Tibial nerve (tissue), 4 donors: Measurements from ENCODE around the gene IL22RA1. TPM values are rescaled to one million over a fixed set of nuclear protein-coding genes. Genes with fewer than 3 reads are reported as not detected.

Source experiments
- DNase-seq, 2 donors: peaks; one replicate each; pipeline ENCODE4 v3.0.0-alpha.2; 2019; ENCODE audit warnings: low spot score in 2 of 2
- H3K27ac ChIP-seq, 4 donors: fragments of 200-600 bp; sonication (generic) in 3 of 4; one replicate each; pipeline ENCODE4 v1.5.1; 2017 to 2019; ENCODE audit warnings: mild to moderate bottlenecking in 1 of 4
- H3K27me3 ChIP-seq, 2 donors: fragments of 200-600 bp; sonication (generic) in 1 of 2; one replicate each; pipeline versions ENCODE4 v1.5.1 to v1.6.0; 2017 to 2019
- H3K36me3 ChIP-seq, 3 donors: fragments of 200-600 bp; sonication (generic); one replicate each; pipeline ENCODE4 v1.5.1; 2018 to 2019
- H3K4me1 ChIP-seq, 4 donors: fragments of 200-600 bp; sonication (generic) in 3 of 4; one replicate each; pipeline ENCODE4 v1.5.1; 2017 to 2019
- H3K4me3 ChIP-seq, 4 donors: fragments of 200-600 bp; sonication (generic) in 3 of 4; one replicate each; pipeline ENCODE4 v1.5.1; 2017 to 2019; ENCODE audit warnings: mild to moderate bottlenecking in 1 of 4, moderate library complexity in 1 of 4
- H3K9me3 ChIP-seq, 4 donors: fragments of 200-600 bp; sonication (generic) in 3 of 4; one replicate each; pipeline ENCODE4 v1.5.1; 2017 to 2019
- CTCF ChIP-seq, 5 experiments: fragments of 200-600 bp in 3 of 5; fragments of 450-650 bp in 2 of 5; sonication (generic) in 3 of 5; IDR thresholded peaks; one replicate each; pipeline ENCODE4 v1.5.1; 2016 to 2019; ENCODE audit warnings: antibody characterized with exemption in 5 of 5, mild to moderate bottlenecking in 3 of 5, moderate library complexity in 2 of 5
- EP300 ChIP-seq, 2 donors: sonication (generic); formaldehyde crosslinking; IDR thresholded peaks; one replicate each; pipeline ENCODE4 v1.6.1; 2017; ENCODE audit warnings: antibody characterized with exemption in 2 of 2, mild to moderate bottlenecking in 1 of 2
- POLR2A ChIP-seq, 2 donors: fragments of 450-650 bp; IDR thresholded peaks; one replicate each; pipeline ENCODE4 v1.6.1; 2017; ENCODE audit warnings: antibody characterized with exemption in 2 of 2, mild to moderate bottlenecking in 2 of 2, moderate library complexity in 2 of 2
- WGBS, 2 donors: methylation state at CpG; one replicate each; pipeline ENCODE4 v1.1.5; 2018; 5-methylcytosine and 5-hydroxymethylcytosine counted together
- total RNA-seq, 4 donors: library from RNA; depleted of rRNA; stranded (reverse); fragments of >200 nt; gene quantifications; one replicate each; pipeline ENCODE4 v1.1.0, GENCODE V29; 2016

IL22RA1 gene
- total RNA-seq, 4 donors from 2014 or later: not detected

- Histone ChIP-seq H3K4me1 (no peaks in the 10 kb centered on the region), H3K9me3 (no peaks in the 10 kb centered on the region), H3K27me3 (peaks cover 0 to 13% of the 10 kb centered on the region in 2 donors), H3K4me3 (no peak overlapping the region), H3K27ac (no peak overlapping the region), H3K36me3 (no peaks in the 10 kb centered on the region)
- no peak for TF ChIP-seq CTCF (IDR thresholded peaks at IDR 0.05)
- TF ChIP-seq EP300 (IDR thresholded peaks at IDR 0.05): no peak
- no peak for TF ChIP-seq POLR2A (IDR thresholded peaks at IDR 0.05)
- DNase-seq: no peak
- WGBS, 2 donors: 86 to 88% methylated on average over 18 of the region's 18 CpGs
Measured at GRCh38 chr1:24156542-24157260, 13.8 kb upstream of the IL22RA1 start.

GRCh38 chr1:24155011-24155782 is 12.3 kb upstream of the IL22RA1 start:
- peaks cover 0 to 28% of the 10 kb centered on the region in 2 donors for H3K27me3 ChIP-seq
- H3K27ac ChIP-seq: no peak overlapping the region
- no peak overlapping the region for H3K4me3 ChIP-seq
- peaks cover 0 to 8% (median 4%) of the 10 kb centered on the region in 4 donors for H3K4me1 ChIP-seq
- 53 to 58% methylated on average over 10 to 11 of the region's 11 CpGs for WGBS, 2 donors
- H3K9me3 ChIP-seq: no peaks in the 10 kb centered on the region
- no peak for DNase-seq
- H3K36me3 ChIP-seq: no peaks in the 10 kb centered on the region
- TF ChIP-seq CTCF (IDR thresholded peaks at IDR 0.05) (no peak), POLR2A (IDR thresholded peaks at IDR 0.05) (no peak), EP300 (IDR thresholded peaks at IDR 0.05) (no peak)

- Histone ChIP-seq H3K4me3 (no peak overlapping the region), H3K4me1 (peaks cover 0 to 12% (median 4%) of the 10 kb centered on the region in 4 donors), H3K27ac (no peak overlapping the region), H3K9me3 (no peaks in the 10 kb centered on the region), H3K36me3 (no peaks in the 10 kb centered on the region), H3K27me3 (peaks cover 0 to 38% of the 10 kb centered on the region in 2 donors)
- DNase-seq: no peak
- 65 to 79% methylated on average over 8 of the region's 8 CpGs for WGBS, 2 donors
- no peak for TF ChIP-seq POLR2A (IDR thresholded peaks at IDR 0.05)
Measured at GRCh38 chr1:24154215-24154614, 11.3 kb upstream of the IL22RA1 start.

GRCh38 chr1:24152631-24153494 is 9.9 kb upstream of the IL22RA1 start:
- no peak overlapping the region for H3K27ac ChIP-seq
- no peaks in the 10 kb centered on the region for H3K9me3 ChIP-seq
- H3K4me1 ChIP-seq: peaks cover 0 to 12% (median 4%) of the 10 kb centered on the region in 4 donors
- H3K36me3 ChIP-seq: no peaks in the 10 kb centered on the region
- H3K4me3 ChIP-seq: no peak overlapping the region
- WGBS, 2 donors: 84 to 86% methylated on average over 10 of the region's 10 CpGs
- TF ChIP-seq POLR2A (IDR thresholded peaks at IDR 0.05) (no peak), CTCF (IDR thresholded peaks at IDR 0.05) (no peak), EP300 (IDR thresholded peaks at IDR 0.05) (no peak)
- no peak for DNase-seq
- H3K27me3 ChIP-seq: peaks cover 0 to 44% of the 10 kb centered on the region in 2 donors

GRCh38 chr1:24151175-24151533 is 8.2 kb upstream of the IL22RA1 start:
- WGBS, 2 donors: 18 to 19% methylated on average over 12 of the region's 12 CpGs
- TF ChIP-seq POLR2A (IDR thresholded peaks at IDR 0.05): no peak
- no peak for TF ChIP-seq CTCF (IDR thresholded peaks at IDR 0.05)
- no peak for TF ChIP-seq EP300 (IDR thresholded peaks at IDR 0.05)
- Histone ChIP-seq H3K27me3 (peaks cover 0 to 41% of the 10 kb centered on the region in 2 donors), H3K27ac (no peak overlapping the region), H3K36me3 (no peaks in the 10 kb centered on the region), H3K9me3 (no peaks in the 10 kb centered on the region), H3K4me3 (no peak overlapping the region), H3K4me1 (peaks cover 0 to 12% (median 4%) of the 10 kb centered on the region in 4 donors)
- DNase-seq: no peak
